Neutrophil (primary cell): Measurements from ENCODE around the gene BMPER.

ENCODE experiments used
- H3K27ac ChIP-seq: fragments of 200-600 bp; sonication (generic); 2 replicates; pipeline ENCODE4 v1.5.1; 2016; ENCODE audit warnings: mild to moderate bottlenecking, moderate library complexity
- H3K27me3 ChIP-seq: fragments of 200-600 bp; sonication (generic); 2 replicates; pipeline ENCODE4 v1.6.0; 2016; ENCODE audit warnings: mild to moderate bottlenecking
- H3K36me3 ChIP-seq: fragments of 200-600 bp; sonication (generic); 2 replicates; pipeline ENCODE4 v1.5.1; 2017
- H3K4me1 ChIP-seq, 2 experiments: fragments of 200-600 bp in 1 of 2; sonication (generic) in 1 of 2; 1 replicate in 1 of 2; 2 replicates in 1 of 2; pipeline versions ENCODE4 v1.5.1 to v1.6.1; 2013 to 2016; ENCODE audit warnings: low read depth in 1 of 2, low read length in 1 of 2, mild to moderate bottlenecking in 1 of 2, moderate library complexity in 1 of 2; ENCODE audit not compliant: control insufficient read depth in 1 of 2, insufficient read depth in 1 of 2
- H3K4me3 ChIP-seq, 2 experiments: fragments of 200-600 bp in 1 of 2; sonication (generic) in 1 of 2; 1 replicate in 1 of 2; 2 replicates in 1 of 2; pipeline ENCODE4 v1.5.1; 2013 to 2016; ENCODE audit warnings: low read depth in 1 of 2, low read length in 1 of 2, mild to moderate bottlenecking in 1 of 2, moderate library complexity in 1 of 2
- H3K9me3 ChIP-seq: fragments of 200-600 bp; sonication (generic); 2 replicates; pipeline ENCODE4 v1.5.1; 2016
- CTCF ChIP-seq: fragments of 200-600 bp; sonication (generic); IDR thresholded peaks from 2 replicates; pipeline ENCODE4 v1.5.1; 2016; ENCODE audit warnings: antibody characterized with exemption

The BMPER gene

GRCh38 chr7:33917661-33918060 is 12.3 kb downstream of the BMPER start:
- no peak overlapping the region for H3K27ac ChIP-seq
- no peak overlapping the region for H3K4me3 ChIP-seq
- peaks cover 9% of the 10 kb centered on the region for H3K27me3 ChIP-seq
- H3K9me3 ChIP-seq = no peaks in the 10 kb centered on the region
- no peak for TF ChIP-seq CTCF
- H3K36me3 ChIP-seq = no peaks in the 10 kb centered on the region
- H3K4me1 ChIP-seq = no peaks in the 10 kb centered on the region

- no peak overlapping the region for H3K27ac ChIP-seq
- TF ChIP-seq CTCF = no peak
- no peak overlapping the region for H3K4me3 ChIP-seq
- no peaks in the 10 kb centered on the region for H3K36me3 ChIP-seq
- H3K27me3 ChIP-seq = peaks cover 9% of the 10 kb centered on the region
- no peaks in the 10 kb centered on the region for H3K9me3 ChIP-seq
- no peaks in the 10 kb centered on the region for H3K4me1 ChIP-seq
These were observed 13.3 kb downstream of the BMPER start for GRCh38 chr7:33918438-33919143.

GRCh38 chr7:33919449-33919848 is 14.1 kb downstream of the BMPER start:
- Histone ChIP-seq H3K4me1 (no peaks in the 10 kb centered on the region), H3K4me3 (no peak overlapping the region), H3K27me3 (peaks cover 9% of the 10 kb centered on the region), H3K27ac (no peak overlapping the region), H3K9me3 (no peaks in the 10 kb centered on the region), H3K36me3 (no peaks in the 10 kb centered on the region)
- no peak for TF ChIP-seq CTCF

GRCh38 chr7:33921216-33921938 is 16.0 kb downstream of the BMPER start:
- Histone ChIP-seq H3K4me1 (no peaks in the 10 kb centered on the region), H3K27me3 (peaks cover 20% of the 10 kb centered on the region), H3K4me3 (no peak overlapping the region), H3K9me3 (no peaks in the 10 kb centered on the region), H3K27ac (no peak overlapping the region), H3K36me3 (no peaks in the 10 kb centered on the region)
- TF ChIP-seq CTCF = no peak

GRCh38 chr7:33922820-33923219 is 17.5 kb downstream of the BMPER start:
- Histone ChIP-seq H3K36me3 (no peaks in the 10 kb centered on the region), H3K27me3 (peaks cover 24% of the 10 kb centered on the region), H3K9me3 (no peaks in the 10 kb centered on the region), H3K4me1 (no peaks in the 10 kb centered on the region), H3K4me3 (no peak overlapping the region), H3K27ac (no peak overlapping the region)
- no peak for TF ChIP-seq CTCF
